Measurements from ENCODE around the gene LMNTD2.
A peak's percentile ranks its signal among the peaks of the same experiment; 100 is the strongest.
"Not testable (repeated sequence)": the region's sequence is repeated elsewhere in the genome, so short reads cannot be mapped to it uniquely, and the experiment has no call there.

LMNTD2 gene

GRCh38 chr11:532527-532985 lies 28.0 kb downstream of the LMNTD2 start:
- DNase-seq, result no peak

GRCh38 chr11:531919-532526 lies 28.5 kb downstream of the LMNTD2 start:
- no peak for DNase-seq

DNA sequence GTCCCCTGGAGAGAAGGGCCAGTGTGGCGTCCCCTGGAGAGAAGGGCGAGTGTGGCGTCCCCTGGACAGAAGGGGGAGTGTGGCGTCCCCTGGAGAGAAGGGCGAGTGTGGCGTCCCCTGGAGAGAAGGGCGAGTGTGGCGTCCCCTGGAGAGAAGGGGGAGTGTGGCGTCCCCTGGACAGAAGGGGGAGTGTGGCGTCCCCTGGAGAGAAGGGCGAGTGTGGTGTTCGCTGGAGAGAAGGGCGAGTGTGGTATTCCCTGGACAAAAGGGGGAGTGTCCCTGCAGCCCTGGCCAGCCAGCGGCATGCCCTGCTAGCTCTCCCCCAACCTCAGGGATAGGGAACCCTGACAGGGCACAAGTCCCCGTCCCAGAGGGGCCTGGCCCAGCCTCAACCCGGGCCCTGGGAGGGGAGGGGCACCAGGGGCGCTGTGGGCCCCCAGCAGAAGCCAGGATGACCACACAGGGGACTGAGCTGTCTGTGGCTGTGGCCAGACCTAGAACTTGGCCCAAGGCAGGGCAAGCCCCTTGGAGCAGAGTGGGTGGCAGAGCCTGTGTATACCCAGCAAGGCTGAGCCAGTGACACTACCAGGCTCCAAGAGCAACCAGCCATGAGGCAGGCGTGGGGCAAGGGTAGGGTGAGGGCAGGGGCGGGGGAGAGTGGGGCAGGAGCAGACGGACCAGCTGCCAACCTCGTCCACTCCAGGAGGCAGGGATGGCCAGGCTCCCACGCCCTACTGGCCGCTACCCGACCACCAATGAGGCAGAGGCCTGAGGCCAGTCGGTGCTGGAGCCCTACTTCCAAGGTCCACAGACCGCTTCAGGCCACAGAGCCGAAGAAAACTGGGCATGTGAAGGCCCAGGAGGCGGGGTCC lies 29.3 kb downstream of the LMNTD2 start:
- no peak for DNase-seq

DNA sequence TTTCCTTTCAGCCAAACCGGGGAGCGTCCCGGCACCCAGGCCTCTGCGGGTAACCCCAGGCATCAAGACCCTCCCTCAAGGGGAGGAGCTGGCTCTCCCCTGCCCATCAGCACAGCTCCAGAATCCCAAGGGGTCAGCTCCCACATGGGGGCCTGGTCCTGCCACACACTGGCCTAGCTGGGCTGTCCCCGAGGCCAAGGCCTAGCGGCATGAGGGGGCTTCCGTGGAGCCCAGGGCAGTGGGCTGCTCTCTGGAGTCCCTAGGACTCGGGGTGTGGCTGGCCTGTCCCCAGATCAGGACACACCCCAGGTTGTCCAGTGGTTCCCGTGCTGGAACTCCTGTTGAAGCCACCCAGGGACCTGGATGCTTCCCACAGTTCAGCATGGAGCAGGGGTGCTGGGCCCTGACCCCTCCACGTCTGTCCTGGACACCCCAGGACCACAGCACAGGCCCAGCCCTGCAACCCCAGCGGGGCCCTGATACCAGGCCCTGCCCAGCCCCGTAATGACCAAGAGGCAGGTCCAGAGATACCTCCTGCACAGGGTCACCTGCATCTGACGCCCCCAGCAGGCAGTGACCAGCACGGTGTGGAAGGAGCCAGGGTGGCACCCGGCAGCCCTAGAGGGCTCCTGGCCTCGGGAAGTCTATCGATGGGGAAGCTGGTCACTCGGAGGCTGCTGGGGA lies 30.7 kb downstream of the LMNTD2 start:
- DNase-seq, result no peak

DNA sequence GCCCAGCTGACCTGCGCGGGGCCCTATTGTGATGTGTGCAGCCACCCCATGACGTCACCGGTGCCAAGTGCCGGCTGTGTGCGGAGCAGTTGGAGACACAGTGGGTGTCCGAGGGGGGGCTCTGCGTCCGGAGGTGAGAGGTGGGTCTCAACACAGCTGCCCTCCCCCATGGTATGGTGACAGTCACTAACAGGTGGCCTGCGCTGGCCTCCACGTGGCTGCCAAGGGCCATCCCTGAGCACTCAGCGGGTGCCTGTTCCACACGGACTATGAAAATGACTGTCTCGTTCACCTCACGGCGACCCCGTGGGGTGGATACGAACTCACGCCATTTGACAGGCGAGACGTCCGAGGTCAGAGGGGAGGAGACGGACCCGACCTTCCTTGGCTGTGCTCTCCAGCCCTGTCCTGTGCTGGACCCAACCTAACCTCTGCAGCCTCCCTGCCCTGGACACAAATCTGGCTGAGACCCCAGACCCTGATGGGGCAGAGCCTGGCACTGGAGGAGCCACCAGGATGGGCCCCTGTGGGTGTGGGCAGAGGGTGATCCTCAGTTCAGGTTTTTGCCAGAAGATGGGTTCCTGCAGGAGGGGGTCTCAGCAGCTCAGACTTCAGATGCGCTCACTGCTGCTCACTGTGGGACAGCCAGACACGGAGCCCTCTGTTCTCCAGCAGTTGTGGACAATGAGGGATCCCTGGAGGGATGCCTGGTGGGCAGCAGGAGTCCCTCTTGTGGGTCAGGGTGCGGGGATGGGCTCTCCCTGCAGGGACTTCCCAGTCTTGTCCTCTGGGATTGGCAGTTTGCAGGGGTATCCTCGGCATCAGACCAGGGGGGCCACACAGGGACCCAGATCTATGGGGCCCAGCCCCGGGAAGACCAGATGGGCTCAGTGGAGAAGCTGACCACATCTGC lies 31.5 kb downstream of the LMNTD2 start:
- no peak for DNase-seq

DNA sequence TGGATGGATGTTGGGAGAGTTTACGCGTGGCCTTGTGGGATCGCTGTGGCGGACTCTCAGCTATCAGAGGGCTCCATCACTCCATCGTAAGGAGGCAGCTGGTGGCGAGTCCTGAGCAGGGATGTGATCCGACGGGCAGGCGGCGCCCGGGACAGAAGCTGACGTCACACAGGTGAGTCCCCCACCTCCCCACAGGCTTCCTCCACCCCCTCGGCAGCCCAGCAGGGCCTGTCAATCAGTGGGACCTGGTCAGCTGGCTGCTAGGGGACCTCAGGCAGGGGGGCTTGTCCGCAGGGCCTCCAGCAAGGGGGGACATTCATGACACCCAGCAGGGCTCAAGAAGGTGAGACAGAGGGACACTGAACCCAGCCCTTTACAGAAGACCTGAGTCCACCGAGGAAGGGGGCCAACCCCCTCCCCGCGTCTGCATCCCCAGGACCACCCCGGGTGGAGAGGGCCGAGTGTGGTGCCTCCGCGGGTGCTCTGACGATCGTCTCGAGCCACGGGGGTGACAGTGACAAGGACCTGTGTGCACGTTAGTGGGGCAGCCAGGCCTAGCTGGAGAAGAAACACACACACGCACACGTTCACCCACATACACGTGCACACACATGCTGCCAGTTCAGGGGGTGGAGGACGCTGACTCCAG lies 32.2 kb downstream of the LMNTD2 start:
- no peak for DNase-seq

- no peak for DNase-seq
These were observed 34.3 kb downstream of the LMNTD2 start for GRCh38 chr11:526192-526591.

DNA sequence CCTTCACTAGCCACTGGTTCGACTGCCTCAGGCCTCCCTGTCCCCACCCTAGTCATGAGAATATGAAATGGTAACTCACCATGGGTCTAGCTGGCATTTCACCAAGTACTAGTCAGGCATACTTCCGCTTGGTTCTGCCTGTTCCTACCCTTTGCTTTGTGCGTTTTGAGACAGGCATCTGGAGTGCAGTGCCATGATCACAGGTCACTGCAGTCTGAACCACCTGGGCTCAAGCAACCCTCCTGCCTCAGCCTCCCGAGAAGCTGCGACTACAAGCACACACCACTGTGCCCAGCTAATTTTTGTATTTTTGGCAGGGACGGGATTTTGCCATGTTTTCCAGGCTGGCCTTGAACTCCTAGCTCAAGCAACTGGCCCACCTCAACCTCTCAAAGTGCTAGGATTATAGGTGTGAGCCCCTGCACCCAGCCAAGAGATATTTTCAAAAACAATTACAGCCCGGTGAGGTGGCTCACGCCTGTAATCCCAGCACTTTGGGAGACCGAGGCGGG lies 39.3 kb downstream of the LMNTD2 start:
- no peak for DNase-seq

DNA sequence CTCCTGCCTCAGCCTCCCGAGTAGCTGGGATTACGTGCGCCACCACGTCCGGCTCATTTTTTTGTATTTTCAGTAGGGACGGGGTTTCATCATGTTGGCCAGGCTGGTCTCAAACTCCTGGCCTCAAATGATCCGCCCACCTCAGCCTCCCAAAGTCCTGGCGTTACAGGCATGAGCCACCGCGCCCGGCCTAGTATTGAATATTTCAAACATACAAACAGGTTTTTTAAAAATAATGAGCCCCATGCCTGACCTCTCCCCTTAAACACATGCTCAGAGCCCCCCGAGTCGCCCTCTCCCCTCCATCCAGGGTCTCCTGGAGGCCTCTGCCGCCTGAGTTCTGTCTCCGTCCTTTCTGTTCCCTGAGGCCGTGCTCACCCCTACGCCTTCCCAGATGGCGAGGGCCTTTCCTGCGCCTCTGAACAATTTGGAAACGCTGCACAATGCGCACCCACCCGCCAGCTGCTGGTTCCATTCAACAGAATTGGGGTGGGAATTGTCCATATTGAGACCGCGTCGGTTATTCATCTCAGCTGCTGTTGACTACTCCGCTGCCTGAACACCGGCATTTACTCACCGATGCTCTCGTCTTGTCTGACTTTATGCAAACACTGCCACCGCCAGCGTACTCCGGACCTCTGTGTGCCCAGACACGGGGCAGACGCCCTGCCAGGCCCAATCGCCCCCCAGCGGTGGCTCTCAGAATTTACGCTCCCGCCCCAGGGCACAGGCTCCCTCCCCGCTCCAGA lies 39.9 kb downstream of the LMNTD2 start:
- no peak for DNase-seq

- peak; percentile 97 for DNase-seq
These were observed 41.9 kb downstream of the LMNTD2 start for GRCh38 chr11:518463-519202.

- not testable (repeated sequence) for DNase-seq
These were observed 43.4 kb downstream of the LMNTD2 start for GRCh38 chr11:516918-517685.

GRCh38 chr11:516400-516799 lies 44.1 kb downstream of the LMNTD2 start:
- DNase-seq, result no peak

DNA sequence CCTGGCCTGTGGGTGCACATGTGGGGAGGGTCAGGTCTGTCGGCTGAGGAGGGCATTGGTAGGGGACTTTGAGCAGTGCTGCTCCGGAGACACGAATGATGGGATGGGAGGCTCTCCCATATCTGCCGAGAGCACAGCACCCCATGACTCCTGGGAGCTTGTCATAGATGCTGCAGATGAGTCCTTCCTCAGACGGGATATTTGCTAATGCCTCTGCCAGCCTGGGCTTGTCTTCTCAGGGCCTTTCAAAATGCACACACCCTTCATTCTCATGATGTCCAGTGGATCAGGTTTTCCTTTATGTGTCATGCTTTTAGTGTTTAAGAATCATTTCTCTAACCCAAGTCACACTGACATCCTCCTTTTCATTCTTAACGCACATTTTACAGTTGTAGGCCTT lies 45.4 kb downstream of the LMNTD2 start:
- no peak for DNase-seq

- no peak for DNase-seq
These were observed 45.9 kb downstream of the LMNTD2 start for GRCh38 chr11:514606-515005.

DNA sequence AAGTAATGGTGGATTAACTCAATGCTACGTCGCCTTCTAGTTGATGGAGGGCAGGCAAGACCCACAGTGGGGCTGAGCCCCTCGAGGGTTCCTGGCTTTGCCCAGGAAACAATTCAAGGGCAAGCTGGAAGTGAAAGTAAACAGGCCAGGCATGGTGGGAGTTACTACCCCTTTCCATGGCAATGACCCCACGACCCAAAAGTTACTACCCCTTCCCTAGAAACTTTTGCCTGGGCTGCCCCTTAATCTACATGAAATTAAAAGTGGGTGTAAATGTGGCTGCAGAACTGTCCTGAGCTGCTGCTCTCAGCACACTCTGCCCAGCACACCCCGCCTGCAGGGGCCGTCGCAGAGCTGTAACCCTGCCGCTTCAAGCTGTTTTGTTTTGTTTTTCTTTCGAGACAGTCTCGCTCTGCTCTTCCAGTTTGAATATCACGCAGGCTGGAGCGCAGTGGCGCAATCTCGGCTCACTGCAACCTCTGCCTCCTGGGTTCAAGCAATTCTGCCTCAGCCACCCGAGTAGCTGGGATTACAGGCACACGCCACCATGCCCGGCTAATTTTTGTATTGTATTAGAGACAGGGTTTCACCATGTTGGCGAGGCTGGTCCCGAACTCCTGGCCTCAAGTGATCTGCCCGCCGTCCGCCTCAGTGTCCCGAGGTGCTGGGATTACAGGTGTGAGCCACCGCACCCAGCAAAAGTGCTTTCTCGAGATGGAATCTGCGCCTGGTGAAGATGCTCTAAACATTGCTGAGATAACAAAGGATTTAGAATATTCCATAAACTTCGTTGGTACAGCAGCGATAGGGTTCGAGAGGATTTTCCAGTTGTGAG lies 47.6 kb downstream of the LMNTD2 start:
- no peak for DNase-seq

GRCh38 chr11:508956-509355 lies 51.6 kb downstream of the LMNTD2 start:
- no peak for DNase-seq

GRCh38 chr11:507727-508515 lies 52.6 kb downstream of the LMNTD2 start:
- DNase-seq, result no peak
